ENCODE measurements around the gene ABLIM1. TPM values are rescaled to one million over a fixed set of nuclear protein-coding genes. Genes with fewer than 3 reads are reported as not detected.

The ABLIM1 gene
- total and polyA plus RNA-seq, 2 of the 4 experiments (the other 2 are of a cell fraction), result 7.7 to 9.9 TPM

GRCh38 chr10:114655671-114656070, 2.4 kb downstream of the ABLIM1 start:
- no peaks in the 10 kb centered on the region for H3K9me1 ChIP-seq (ENCODE audit: insufficient read depth, low read length)
- H2AK9ac ChIP-seq (replicated peaks; ENCODE audit: low read depth, low read length, poor library complexity), result no peak overlapping the region
- intact Hi-C loops (cut with micrococcal nuclease) (no loop called here), dilution Hi-C loops (cut with HindIII; ENCODE audit: low sequenced_read_pairs, unreplicated experiment) (no loop called here), in situ Hi-C loops (cut with MboI; ENCODE audit: low sequenced_read_pairs) (no loop called here)
- no peak overlapping the region for H2BK5ac ChIP-seq (ENCODE audit: low read depth, low read length, poor library complexity, severe bottlenecking)
- H3K14ac ChIP-seq (replicated peaks; ENCODE audit: low read depth, low read length), result no peak overlapping the region
- no peak overlapping the region for H2BK15ac ChIP-seq (ENCODE audit: low read depth, low read length)
- no peaks in the 10 kb centered on the region for H3K79me1 ChIP-seq (ENCODE audit: low read depth in 1 of 2, low read length in 2 of 2)
- no peak overlapping the region for H2BK20ac ChIP-seq (ENCODE audit: low read depth, low read length)
- no peak overlapping the region for H3K23ac ChIP-seq (ENCODE audit: low read depth, low read length)
- ChIA-PET POLR2A (ENCODE audit: unreplicated experiment) (no interaction called here), CTCF (no interaction called here)
- H2BK120ac ChIP-seq (ENCODE audit: low read depth, low read length), result no peak overlapping the region
- H4K5ac ChIP-seq (ENCODE audit: low read depth, low read length), result no peak overlapping the region
- no peak overlapping the region for H4K91ac ChIP-seq (ENCODE audit: insufficient read depth, low read depth, low read length)
- H3K27ac ChIP-seq (ENCODE audit: insufficient read depth, low read length), result no peak overlapping the region
- no peak overlapping the region for H3K18ac ChIP-seq (ENCODE audit: low read depth, low read length)
- H3K27me3 ChIP-seq (ENCODE audit: control insufficient read depth, insufficient read depth, low read length), result no peaks in the 10 kb centered on the region
- no peak overlapping the region for H2AK5ac ChIP-seq (ENCODE audit: low read depth, low read length)
- no peak for TF ChIP-seq MAZ (IDR thresholded peaks at IDR 0.05; ENCODE audit: borderline replicate concordance, low read depth, low read length)
- TF ChIP-seq MXI1 (IDR thresholded peaks at IDR 0.05; ENCODE audit: borderline replicate concordance, low read depth, low read length), result no peak
- TF ChIP-seq RAD21 (IDR thresholded peaks at IDR 0.05; ENCODE audit: low read length), result no peak
- TF ChIP-seq FOS (IDR thresholded peaks at IDR 0.05; ENCODE audit: low read depth, low read length), result no peak
- TF ChIP-seq MAFK (IDR thresholded peaks at IDR 0.05; ENCODE audit: low read depth, low read length), result no peak
- no peak for TF ChIP-seq CEBPB (IDR thresholded peaks at IDR 0.05; ENCODE audit: low read depth, low read length)
- no peak for TF ChIP-seq BHLHE40 (IDR thresholded peaks at IDR 0.05; ENCODE audit: low read depth, low read length)
- TF ChIP-seq CTCF (conservative IDR thresholded peaks at IDR 0.05; ENCODE audit: low read depth, low read length), result no peak
- TF ChIP-seq POLR2A (IDR thresholded peaks at IDR 0.05; ENCODE audit: low read depth, low read length), result no peak
- no peak for TF ChIP-seq CHD1 (IDR thresholded peaks at IDR 0.05; ENCODE audit: low read depth, low read length)
- no peak for TF ChIP-seq SMC3 (IDR thresholded peaks at IDR 0.05; ENCODE audit: low read depth, low read length)
- TF ChIP-seq RCOR1 (IDR thresholded peaks at IDR 0.05; ENCODE audit: insufficient replicate concordance, low read length), result no peak
- no peak for TF ChIP-seq NFE2L2 (IDR thresholded peaks at IDR 0.05; ENCODE audit: low read depth, low read length)
- TF ChIP-seq RFX5 (IDR thresholded peaks at IDR 0.05; ENCODE audit: low read depth, low read length), result no peak
- TF ChIP-seq ELK1 (IDR thresholded peaks at IDR 0.05; ENCODE audit: borderline replicate concordance, low read depth, low read length), result no peak
- no peak for TF ChIP-seq USF2 (IDR thresholded peaks at IDR 0.05; ENCODE audit: low read depth, low read length)
- H3K4ac ChIP-seq (ENCODE audit: low read depth, low read length), result no peak overlapping the region
- no peak overlapping the region for H3K56ac ChIP-seq (ENCODE audit: extremely low read depth, insufficient read depth, low read length)
- no peaks in the 10 kb centered on the region for H3K36me3 ChIP-seq (ENCODE audit: control insufficient read depth, insufficient read depth, low read length)
- H4K20me1 ChIP-seq (ENCODE audit: insufficient read depth, low read length), result no peaks in the 10 kb centered on the region
- H3K4me1 ChIP-seq (ENCODE audit: control insufficient read depth, insufficient read depth, low read length), result peaks cover 2% of the 10 kb centered on the region; the same call in 1 of the 2 replicates
- H3K9me3 ChIP-seq (ENCODE audit: control insufficient read depth, insufficient read depth, low read length), result no peaks in the 10 kb centered on the region
- no peak overlapping the region for H3K4me2 ChIP-seq (ENCODE audit: low read depth, low read length)
- H3K9ac ChIP-seq (ENCODE audit: low read depth, low read length), result no peak overlapping the region
- H3K4me3 ChIP-seq (ENCODE audit: insufficient read depth, low read depth, low read length), result no peak overlapping the region
- 89% methylated on average over 3 of the region's 7 CpGs; no CpG with 5 or more reads in 1 of the 2 experiments for WGBS, 2 experiments (ENCODE audit: extremely low coverage in 2 of 2, insufficient read length in 1 of 2)
- H2AFZ ChIP-seq (replicated peaks; ENCODE audit: low read length, poor library complexity), result no peak overlapping the region
- BruUV-seq (replicated peaks), result no TSS peak
- no peak for DNase-seq
- H4K8ac ChIP-seq (ENCODE audit: low read depth in 2 of 2, low read length in 2 of 2), result no peak overlapping the region
- ATAC-seq (ENCODE audit: low read depth), result no peak

Measured in IMR-90 (cell line).